Neural cell (in vitro differentiated cells): ENCODE data around the gene LPCAT3.

ENCODE experiments used
- CTCF ChIP-seq: fragments of 450-650 bp; IDR thresholded peaks from 2 replicates; pipeline ENCODE4 v1.5.1; 2014; ENCODE audit warnings: antibody characterized with exemption, mild to moderate bottlenecking, moderate library complexity; ENCODE audit not compliant: poor library complexity, severe bottlenecking
- POLR2AphosphoS5 ChIP-seq: IDR thresholded peaks from 2 replicates; pipeline ENCODE4 v1.6.1; 2012
- REST ChIP-seq: IDR thresholded peaks from 2 replicates; pipeline ENCODE4 v1.6.1; 2012; ENCODE audit warnings: borderline replicate concordance
- TAF1 ChIP-seq: IDR thresholded peaks from 2 replicates; pipeline ENCODE4 v1.6.1; 2012; ENCODE audit warnings: low read depth

- no peak for TF ChIP-seq REST
- TF ChIP-seq CTCF: no peak
- no peak for TF ChIP-seq POLR2AphosphoS5
- TF ChIP-seq TAF1: no peak
Observed at GRCh38 chr12:7013101-7013500, 5.2 kb downstream of the LPCAT3 start.
